ENCODE data around the gene NAPG. TPM values are rescaled to one million over a fixed set of nuclear protein-coding genes. Genes with fewer than 3 reads are reported as not detected.
"Not testable (repeated sequence)": the region's sequence is repeated elsewhere in the genome, so short reads cannot be mapped to it uniquely, and the experiment has no call there.

NAPG gene
- total RNA-seq, 1 donor from 2014 or later = 54.5 TPM

GRCh38 chr18:10500038-10500437, 25.8 kb upstream of the NAPG start:
- FAIRE-seq = no peak
- H3K36me3 ChIP-seq (ENCODE audit: control insufficient read depth, insufficient read depth, low read length) = no peaks in the 10 kb centered on the region
- no peak for DNase-seq (ENCODE audit: low read depth)
- no peak overlapping the region for H3K4me3 ChIP-seq (ENCODE audit: low read depth, low read length)
- no peak for TF ChIP-seq CTCF (IDR thresholded peaks at IDR 0.05; ENCODE audit: insufficient read depth, low read length, severe bottlenecking)
- no peaks in the 10 kb centered on the region for H3K27me3 ChIP-seq (ENCODE audit: control insufficient read depth, insufficient read depth, low read length)

DNA sequence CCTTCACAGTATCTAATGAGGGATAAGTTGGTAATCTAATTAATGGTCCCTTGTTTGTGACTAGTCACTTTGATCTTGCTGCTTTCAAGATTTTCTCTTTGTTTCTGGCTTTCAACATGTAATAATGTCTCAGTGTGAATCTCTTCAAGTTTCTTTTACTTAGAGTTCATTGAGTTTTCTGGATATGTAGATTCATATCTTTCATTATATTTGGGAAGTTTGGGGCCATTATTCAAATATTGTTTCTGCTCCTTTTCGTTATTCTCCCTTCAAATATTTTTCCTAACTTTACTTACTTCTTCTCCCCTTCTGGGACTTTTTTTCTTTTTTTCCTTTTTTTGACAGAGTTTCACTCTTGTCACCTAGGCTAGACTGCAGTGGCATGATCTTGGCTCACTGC, 21.1 kb upstream of the NAPG start:
- no peak for TF ChIP-seq CTCF (IDR thresholded peaks at IDR 0.05; ENCODE audit: insufficient read depth, low read length, severe bottlenecking)
- no peak for FAIRE-seq
- Histone ChIP-seq H3K36me3 (ENCODE audit: control insufficient read depth, insufficient read depth, low read length) (no peaks in the 10 kb centered on the region), H3K27me3 (ENCODE audit: control insufficient read depth, insufficient read depth, low read length) (no peaks in the 10 kb centered on the region), H3K4me3 (ENCODE audit: low read depth, low read length) (no peak overlapping the region)
- DNase-seq (ENCODE audit: low read depth) = no peak

GRCh38 chr18:10505892-10506291, 19.9 kb upstream of the NAPG start:
- H3K4me3 ChIP-seq (ENCODE audit: low read depth, low read length); FAIRE-seq; DNase-seq (ENCODE audit: low read depth): not testable (repeated sequence)

GRCh38 chr18:10508591-10508990, 17.2 kb upstream of the NAPG start:
- FAIRE-seq (no peak), DNase-seq (ENCODE audit: low read depth) (no peak)
- no peaks in the 10 kb centered on the region for H3K27me3 ChIP-seq (ENCODE audit: control insufficient read depth, insufficient read depth, low read length)
- H3K4me3 ChIP-seq (ENCODE audit: low read depth, low read length) = no peak overlapping the region
- H3K36me3 ChIP-seq (ENCODE audit: control insufficient read depth, insufficient read depth, low read length) = no peaks in the 10 kb centered on the region
- no peak for TF ChIP-seq CTCF (IDR thresholded peaks at IDR 0.05; ENCODE audit: insufficient read depth, low read length, severe bottlenecking)

More at GRCh38 chr18:10505892-10506291, 19.9 kb upstream of the NAPG start:
- not testable (repeated sequence) for H3K36me3 ChIP-seq (ENCODE audit: control insufficient read depth, insufficient read depth, low read length); H3K27me3 ChIP-seq (ENCODE audit: control insufficient read depth, insufficient read depth, low read length)

- H3K36me3 ChIP-seq (ENCODE audit: control insufficient read depth, insufficient read depth, low read length) = no peaks in the 10 kb centered on the region
- no peaks in the 10 kb centered on the region for H3K27me3 ChIP-seq (ENCODE audit: control insufficient read depth, insufficient read depth, low read length)
- no peak overlapping the region for H3K4me3 ChIP-seq (ENCODE audit: low read depth, low read length)
- FAIRE-seq (no peak), DNase-seq (ENCODE audit: low read depth) (no peak)
- TF ChIP-seq CTCF (IDR thresholded peaks at IDR 0.05; ENCODE audit: insufficient read depth, low read length, severe bottlenecking) = no peak
Observed at GRCh38 chr18:10511236-10511635, 14.6 kb upstream of the NAPG start.

DNA sequence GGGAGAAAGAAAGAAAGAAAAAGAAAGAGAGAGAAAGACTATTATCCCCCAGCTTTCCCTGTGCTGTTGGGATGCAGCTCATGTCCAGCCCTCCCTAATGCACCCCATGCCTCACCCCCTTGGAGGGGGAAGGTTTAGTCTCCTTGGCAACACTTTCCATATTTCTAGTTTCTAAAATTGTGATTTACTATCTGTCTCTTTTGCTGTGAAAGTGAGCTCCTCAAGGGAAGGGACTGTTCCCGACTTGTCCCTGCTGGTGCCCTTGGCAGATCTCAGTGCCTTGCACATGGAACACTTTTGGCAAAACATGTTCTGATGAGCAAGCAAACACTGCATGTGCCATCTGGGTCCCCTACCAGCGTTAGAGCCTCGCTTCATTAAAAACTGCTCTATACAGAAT, 11.7 kb upstream of the NAPG start:
- FAIRE-seq (no peak), DNase-seq (ENCODE audit: low read depth) (no peak)
- H3K27me3 ChIP-seq (ENCODE audit: control insufficient read depth, insufficient read depth, low read length) = no peaks in the 10 kb centered on the region
- no peak overlapping the region for H3K4me3 ChIP-seq (ENCODE audit: low read depth, low read length)
- no peaks in the 10 kb centered on the region for H3K36me3 ChIP-seq (ENCODE audit: control insufficient read depth, insufficient read depth, low read length)
- TF ChIP-seq CTCF (IDR thresholded peaks at IDR 0.05; ENCODE audit: insufficient read depth, low read length, severe bottlenecking) = no peak
